G401 (cell line): ENCODE measurements around the gene MAP7D1. TPM values are rescaled to one million over a fixed set of nuclear protein-coding genes. Genes with fewer than 3 reads are reported as not detected.
"Not testable (repeated sequence)": the region's sequence is repeated elsewhere in the genome, so short reads cannot be mapped to it uniquely, and the experiment has no call there.

Source experiments
- DNase-seq: peaks from one replicate; pipeline ENCODE4 v3.0.0-alpha.2; 2015; ENCODE audit warnings: low spot score
- in situ Hi-C: cut with HindIII; loops from 2 replicates; pipeline ENCODE4 v1.10.0; 2016; ENCODE audit warnings: low sequenced_read_pairs, mixed read lengths
- total RNA-seq: library from RNA; depleted of rRNA; stranded (reverse); fragments of >200 nt; shearing (Covaris generic); gene quantifications from 2 replicates; pipeline ENCODE4 v1.2.3, GENCODE V29; 2014

MAP7D1 gene
- total RNA-seq, 1 experiment from 2014 or later: 117 TPM

- in situ Hi-C loops: no loop called here
- DNase-seq: no peak
These were observed 23.2 kb downstream of the MAP7D1 start for GRCh38 chr1:36179220-36179600.

- no peak for DNase-seq
- in situ Hi-C loops: no loop called here
These were observed 26.8 kb downstream of the MAP7D1 start for GRCh38 chr1:36182734-36183133.

GRCh38 chr1:36183309-36183856 lies 27.4 kb downstream of the MAP7D1 start:
- in situ Hi-C loops: no loop called here
- DNase-seq: no peak

GRCh38 chr1:36187800-36188593 lies 32.0 kb downstream of the MAP7D1 start:
- peak; percentile 95 for DNase-seq
- in situ Hi-C loops: no loop called here

- in situ Hi-C loops, DNase-seq: not testable (repeated sequence)
These were observed 40.8 kb downstream of the MAP7D1 start for GRCh38 chr1:36196805-36197204.

- DNase-seq: no peak
- in situ Hi-C loops: no loop called here
These were observed 42.7 kb downstream of the MAP7D1 start for GRCh38 chr1:36198641-36199040.

GRCh38 chr1:36199934-36200741 lies 44.2 kb downstream of the MAP7D1 start:
- in situ Hi-C loops: no loop called here
- DNase-seq: no peak

GRCh38 chr1:36203027-36203553 lies 47.1 kb downstream of the MAP7D1 start:
- no peak for DNase-seq
- in situ Hi-C loops: no loop called here

- no peak for DNase-seq
- in situ Hi-C loops: no loop called here
These were observed 47.8 kb downstream of the MAP7D1 start for GRCh38 chr1:36203554-36204346.

GRCh38 chr1:36204347-36204909 lies 48.5 kb downstream of the MAP7D1 start:
- in situ Hi-C loops: no loop called here
- no peak for DNase-seq

GRCh38 chr1:36206323-36206858 lies 50.4 kb downstream of the MAP7D1 start:
- no peak for DNase-seq
- in situ Hi-C loops: no loop called here

GRCh38 chr1:36207339-36207738 lies 51.4 kb downstream of the MAP7D1 start:
- in situ Hi-C loops: no loop called here
- peak; percentile 25 for DNase-seq

GRCh38 chr1:36208978-36209703 lies 53.2 kb downstream of the MAP7D1 start:
- in situ Hi-C loops: no loop called here

GRCh38 chr1:36211307-36211706 lies 55.3 kb downstream of the MAP7D1 start:
- in situ Hi-C loops: no loop called here
- DNase-seq: no peak

More at GRCh38 chr1:36208978-36209703, 53.2 kb downstream of the MAP7D1 start:
- DNase-seq: no peak

- in situ Hi-C loops: no loop called here
- no peak for DNase-seq
These were observed 55.9 kb downstream of the MAP7D1 start for GRCh38 chr1:36211841-36212240.

GRCh38 chr1:36212782-36213181 lies 56.8 kb downstream of the MAP7D1 start:
- no peak for DNase-seq
- in situ Hi-C loops: no loop called here

- in situ Hi-C loops: no loop called here
- DNase-seq: peak; percentile 22
These were observed 61.7 kb downstream of the MAP7D1 start for GRCh38 chr1:36217670-36218069.

- in situ Hi-C loops: not testable (repeated sequence)
These were observed 65.9 kb downstream of the MAP7D1 start for GRCh38 chr1:36221901-36222300.

More at GRCh38 chr1:36221901-36222300, 65.9 kb downstream of the MAP7D1 start:
- not testable (repeated sequence) for DNase-seq
